Measurements from ENCODE around the gene NRCAM.

NRCAM gene

DNA sequence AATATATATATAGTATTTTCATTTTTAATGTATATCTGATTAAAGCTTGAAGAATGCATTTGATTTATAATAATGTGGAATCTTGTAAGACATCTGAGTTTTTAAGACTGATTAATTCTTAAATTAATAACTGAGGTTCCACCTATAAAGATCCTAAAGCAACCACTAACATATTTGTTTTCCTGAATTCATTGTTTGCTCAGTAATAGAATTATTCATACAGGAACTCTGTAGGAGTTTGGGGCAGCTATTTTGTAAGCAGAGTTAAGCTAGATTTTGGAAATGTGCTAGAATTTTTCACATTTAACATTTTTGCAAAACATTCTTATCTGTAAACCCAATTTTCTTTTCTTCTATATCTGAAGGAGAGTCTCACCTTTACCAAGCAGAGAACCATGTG, 88.9 kb downstream of the NRCAM start:
- ChIA-PET POLR2A (no interaction called here), CTCF (no interaction called here)
- Histone ChIP-seq H3K9me3 (ENCODE audit: control insufficient read depth, insufficient read depth, low read depth, low read length) (no peaks in the 10 kb centered on the region), H3K36me3 (ENCODE audit: control insufficient read depth in 2 of 2, insufficient read depth in 1 of 2, low read length in 2 of 2) (no peaks in the 10 kb centered on the region), H3K4me1 (ENCODE audit: control insufficient read depth, insufficient read depth, low read length) (no peaks in the 10 kb centered on the region), H3K4me3 (ENCODE audit: low read depth, low read length) (no peak overlapping the region), H3K27ac (ENCODE audit: extremely low read depth, low read depth, low read length) (no peak overlapping the region)
- TF ChIP-seq ZNF350 (tag by site-specific recombination; IDR thresholded peaks at IDR 0.05) (no peak), ZNF843 (tag by site-specific recombination; IDR thresholded peaks at IDR 0.05) (no peak), GLI2 (tag by site-specific recombination; IDR thresholded peaks at IDR 0.05; ENCODE audit: borderline replicate concordance, low read depth) (no peak), KLF1 (tag by site-specific recombination; IDR thresholded peaks at IDR 0.05) (no peak), ZBTB21 (tag by site-specific recombination; IDR thresholded peaks at IDR 0.05) (no peak), ZNF433 (tag by site-specific recombination; IDR thresholded peaks at IDR 0.05; ENCODE audit: low read depth) (no peak), GLIS1 (tag by site-specific recombination; IDR thresholded peaks at IDR 0.05) (no peak)
- TF ChIP-seq, protein P1, sequence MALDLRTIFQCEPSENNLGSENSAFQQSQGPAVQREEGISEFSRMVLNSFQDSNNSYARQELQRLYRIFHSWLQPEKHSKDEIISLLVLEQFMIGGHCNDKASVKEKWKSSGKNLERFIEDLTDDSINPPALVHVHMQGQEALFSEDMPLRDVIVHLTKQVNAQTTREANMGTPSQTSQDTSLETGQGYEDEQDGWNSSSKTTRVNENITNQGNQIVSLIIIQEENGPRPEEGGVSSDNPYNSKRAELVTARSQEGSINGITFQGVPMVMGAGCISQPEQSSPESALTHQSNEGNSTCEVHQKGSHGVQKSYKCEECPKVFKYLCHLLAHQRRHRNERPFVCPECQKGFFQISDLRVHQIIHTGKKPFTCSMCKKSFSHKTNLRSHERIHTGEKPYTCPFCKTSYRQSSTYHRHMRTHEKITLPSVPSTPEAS (tag by site-specific recombination; IDR thresholded peaks at IDR 0.05), result no peak
- TF ChIP-seq, protein P2, sequence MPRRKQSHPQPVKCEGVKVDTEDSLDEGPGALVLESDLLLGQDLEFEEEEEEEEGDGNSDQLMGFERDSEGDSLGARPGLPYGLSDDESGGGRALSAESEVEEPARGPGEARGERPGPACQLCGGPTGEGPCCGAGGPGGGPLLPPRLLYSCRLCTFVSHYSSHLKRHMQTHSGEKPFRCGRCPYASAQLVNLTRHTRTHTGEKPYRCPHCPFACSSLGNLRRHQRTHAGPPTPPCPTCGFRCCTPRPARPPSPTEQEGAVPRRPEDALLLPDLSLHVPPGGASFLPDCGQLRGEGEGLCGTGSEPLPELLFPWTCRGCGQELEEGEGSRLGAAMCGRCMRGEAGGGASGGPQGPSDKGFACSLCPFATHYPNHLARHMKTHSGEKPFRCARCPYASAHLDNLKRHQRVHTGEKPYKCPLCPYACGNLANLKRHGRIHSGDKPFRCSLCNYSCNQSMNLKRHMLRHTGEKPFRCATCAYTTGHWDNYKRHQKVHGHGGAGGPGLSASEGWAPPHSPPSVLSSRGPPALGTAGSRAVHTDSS (tag by site-specific recombination; IDR thresholded peaks at IDR 0.05), result no peak

DNA sequence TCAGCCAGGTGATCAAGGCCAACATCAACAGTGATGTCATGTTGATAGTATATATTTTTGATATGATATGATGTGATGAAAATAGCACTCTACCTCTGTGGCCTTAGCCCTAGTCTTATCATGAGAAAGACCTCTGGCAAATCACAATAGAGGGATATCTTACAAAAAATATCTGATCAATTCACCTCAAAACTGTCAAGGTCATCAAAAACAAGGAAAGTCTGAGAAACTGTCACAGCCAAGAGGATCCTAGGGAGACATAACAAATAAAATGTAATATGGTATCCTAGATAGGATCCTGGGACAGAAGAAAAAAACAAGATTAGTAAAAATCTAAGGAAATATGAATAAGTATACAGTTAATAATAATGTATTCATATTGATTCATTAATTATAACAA, 92.6 kb downstream of the NRCAM start:
- TF ChIP-seq ZNF621 (tag by site-specific recombination; IDR thresholded peaks at IDR 0.05), result no peak
- TF ChIP-seq, protein P3, sequence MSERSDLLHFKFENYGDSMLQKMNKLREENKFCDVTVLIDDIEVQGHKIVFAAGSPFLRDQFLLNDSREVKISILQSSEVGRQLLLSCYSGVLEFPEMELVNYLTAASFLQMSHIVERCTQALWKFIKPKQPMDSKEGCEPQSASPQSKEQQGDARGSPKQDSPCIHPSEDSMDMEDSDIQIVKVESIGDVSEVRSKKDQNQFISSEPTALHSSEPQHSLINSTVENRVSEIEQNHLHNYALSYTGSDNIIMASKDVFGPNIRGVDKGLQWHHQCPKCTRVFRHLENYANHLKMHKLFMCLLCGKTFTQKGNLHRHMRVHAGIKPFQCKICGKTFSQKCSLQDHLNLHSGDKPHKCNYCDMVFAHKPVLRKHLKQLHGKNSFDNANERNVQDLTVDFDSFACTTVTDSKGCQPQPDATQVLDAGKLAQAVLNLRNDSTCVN (tag by site-specific recombination; optimal IDR thresholded peaks at IDR 0.05), result no peak
- no peak for TF ChIP-seq ZNF501 (tag by site-specific recombination; IDR thresholded peaks at IDR 0.05)
- TF ChIP-seq ZNF596 (tag by site-specific recombination; IDR thresholded peaks at IDR 0.05), result no peak
- TF ChIP-seq ZNF843 (tag by site-specific recombination; IDR thresholded peaks at IDR 0.05), result no peak
- no peak for TF ChIP-seq ZNF140 (tag by site-specific recombination; IDR thresholded peaks at IDR 0.05)
- Histone ChIP-seq H3K9me3 (ENCODE audit: control insufficient read depth, insufficient read depth, low read depth, low read length) (no peaks in the 10 kb centered on the region), H3K4me3 (ENCODE audit: low read depth, low read length) (no peak overlapping the region), H3K36me3 (ENCODE audit: control insufficient read depth in 2 of 2, insufficient read depth in 1 of 2, low read length in 2 of 2) (no peaks in the 10 kb centered on the region), H3K27ac (ENCODE audit: extremely low read depth, low read depth, low read length) (no peak overlapping the region), H3K4me1 (ENCODE audit: control insufficient read depth, insufficient read depth, low read length) (no peaks in the 10 kb centered on the region)
- POLR2A ChIA-PET, result no interaction called here
- CTCF ChIA-PET, result no interaction called here

DNA sequence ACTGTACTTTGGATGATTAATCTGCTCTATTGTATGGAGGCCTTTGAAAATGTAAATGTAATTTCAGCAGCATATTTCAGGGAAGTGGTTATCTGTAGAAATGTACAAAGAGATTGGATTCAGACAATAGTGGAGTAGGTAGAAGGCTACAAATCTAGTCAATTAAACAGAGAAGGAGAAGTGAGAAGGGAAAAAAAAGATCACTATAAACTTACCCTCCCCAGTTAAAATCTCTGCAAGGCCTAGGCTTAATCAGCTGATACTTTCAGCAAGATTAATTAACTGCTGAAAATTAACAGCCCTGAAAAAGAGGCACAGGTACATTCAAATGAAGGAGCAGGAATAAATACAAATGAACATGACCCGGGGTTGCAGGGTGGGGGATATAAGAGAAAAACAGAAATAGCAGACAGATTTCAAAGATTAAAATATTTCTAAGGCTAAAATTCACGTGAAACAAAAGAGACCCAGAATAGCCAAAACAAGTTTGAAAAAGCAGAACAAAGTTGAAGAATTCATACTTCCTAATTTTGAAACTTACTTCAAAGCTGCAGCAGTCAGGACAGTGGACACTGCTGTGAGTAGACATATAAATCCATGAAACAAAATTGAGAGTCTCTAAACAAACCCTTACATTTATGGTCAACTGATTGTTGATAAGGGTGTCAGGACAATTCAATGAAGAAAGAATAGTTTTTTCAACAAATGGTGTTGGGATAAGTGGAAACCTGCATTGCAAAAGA, 96.0 kb downstream of the NRCAM start:
- H3K4me3 ChIP-seq (ENCODE audit: low read depth, low read length), result no peak overlapping the region
- no peaks in the 10 kb centered on the region for H3K9me3 ChIP-seq (ENCODE audit: control insufficient read depth, insufficient read depth, low read depth, low read length)
- TF ChIP-seq, protein P4, sequence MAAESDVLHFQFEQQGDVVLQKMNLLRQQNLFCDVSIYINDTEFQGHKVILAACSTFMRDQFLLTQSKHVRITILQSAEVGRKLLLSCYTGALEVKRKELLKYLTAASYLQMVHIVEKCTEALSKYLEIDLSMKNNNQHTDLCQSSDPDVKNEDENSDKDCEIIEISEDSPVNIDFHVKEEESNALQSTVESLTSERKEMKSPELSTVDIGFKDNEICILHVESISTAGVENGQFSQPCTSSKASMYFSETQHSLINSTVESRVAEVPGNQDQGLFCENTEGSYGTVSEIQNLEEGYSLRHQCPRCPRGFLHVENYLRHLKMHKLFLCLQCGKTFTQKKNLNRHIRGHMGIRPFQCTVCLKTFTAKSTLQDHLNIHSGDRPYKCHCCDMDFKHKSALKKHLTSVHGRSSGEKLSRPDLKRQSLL (tag by site-specific recombination; IDR thresholded peaks at IDR 0.05), result no peak
- no peak for TF ChIP-seq ZNF560 (tag by site-specific recombination; IDR thresholded peaks at IDR 0.05; ENCODE audit: borderline replicate concordance)
- TF ChIP-seq SP3 (tag by site-specific recombination; IDR thresholded peaks at IDR 0.05), result no peak
- TF ChIP-seq, protein P5, sequence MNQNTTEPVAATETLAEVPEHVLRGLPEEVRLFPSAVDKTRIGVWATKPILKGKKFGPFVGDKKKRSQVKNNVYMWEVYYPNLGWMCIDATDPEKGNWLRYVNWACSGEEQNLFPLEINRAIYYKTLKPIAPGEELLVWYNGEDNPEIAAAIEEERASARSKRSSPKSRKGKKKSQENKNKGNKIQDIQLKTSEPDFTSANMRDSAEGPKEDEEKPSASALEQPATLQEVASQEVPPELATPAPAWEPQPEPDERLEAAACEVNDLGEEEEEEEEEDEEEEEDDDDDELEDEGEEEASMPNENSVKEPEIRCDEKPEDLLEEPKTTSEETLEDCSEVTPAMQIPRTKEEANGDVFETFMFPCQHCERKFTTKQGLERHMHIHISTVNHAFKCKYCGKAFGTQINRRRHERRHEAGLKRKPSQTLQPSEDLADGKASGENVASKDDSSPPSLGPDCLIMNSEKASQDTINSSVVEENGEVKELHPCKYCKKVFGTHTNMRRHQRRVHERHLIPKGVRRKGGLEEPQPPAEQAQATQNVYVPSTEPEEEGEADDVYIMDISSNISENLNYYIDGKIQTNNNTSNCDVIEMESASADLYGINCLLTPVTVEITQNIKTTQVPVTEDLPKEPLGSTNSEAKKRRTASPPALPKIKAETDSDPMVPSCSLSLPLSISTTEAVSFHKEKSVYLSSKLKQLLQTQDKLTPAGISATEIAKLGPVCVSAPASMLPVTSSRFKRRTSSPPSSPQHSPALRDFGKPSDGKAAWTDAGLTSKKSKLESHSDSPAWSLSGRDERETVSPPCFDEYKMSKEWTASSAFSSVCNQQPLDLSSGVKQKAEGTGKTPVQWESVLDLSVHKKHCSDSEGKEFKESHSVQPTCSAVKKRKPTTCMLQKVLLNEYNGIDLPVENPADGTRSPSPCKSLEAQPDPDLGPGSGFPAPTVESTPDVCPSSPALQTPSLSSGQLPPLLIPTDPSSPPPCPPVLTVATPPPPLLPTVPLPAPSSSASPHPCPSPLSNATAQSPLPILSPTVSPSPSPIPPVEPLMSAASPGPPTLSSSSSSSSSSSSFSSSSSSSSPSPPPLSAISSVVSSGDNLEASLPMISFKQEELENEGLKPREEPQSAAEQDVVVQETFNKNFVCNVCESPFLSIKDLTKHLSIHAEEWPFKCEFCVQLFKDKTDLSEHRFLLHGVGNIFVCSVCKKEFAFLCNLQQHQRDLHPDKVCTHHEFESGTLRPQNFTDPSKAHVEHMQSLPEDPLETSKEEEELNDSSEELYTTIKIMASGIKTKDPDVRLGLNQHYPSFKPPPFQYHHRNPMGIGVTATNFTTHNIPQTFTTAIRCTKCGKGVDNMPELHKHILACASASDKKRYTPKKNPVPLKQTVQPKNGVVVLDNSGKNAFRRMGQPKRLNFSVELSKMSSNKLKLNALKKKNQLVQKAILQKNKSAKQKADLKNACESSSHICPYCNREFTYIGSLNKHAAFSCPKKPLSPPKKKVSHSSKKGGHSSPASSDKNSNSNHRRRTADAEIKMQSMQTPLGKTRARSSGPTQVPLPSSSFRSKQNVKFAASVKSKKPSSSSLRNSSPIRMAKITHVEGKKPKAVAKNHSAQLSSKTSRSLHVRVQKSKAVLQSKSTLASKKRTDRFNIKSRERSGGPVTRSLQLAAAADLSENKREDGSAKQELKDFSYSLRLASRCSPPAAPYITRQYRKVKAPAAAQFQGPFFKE (tag by site-specific recombination; IDR thresholded peaks at IDR 0.05; ENCODE audit: borderline replicate concordance), result no peak
- TF ChIP-seq ZNF623 (tag by site-specific recombination; IDR thresholded peaks at IDR 0.05), result no peak
- ChIA-PET CTCF (no interaction called here), POLR2A (no interaction called here)
- no peak overlapping the region for H3K27ac ChIP-seq (ENCODE audit: extremely low read depth, low read depth, low read length)
- H3K36me3 ChIP-seq (ENCODE audit: control insufficient read depth in 2 of 2, insufficient read depth in 1 of 2, low read length in 2 of 2), result no peaks in the 10 kb centered on the region
- H3K4me1 ChIP-seq (ENCODE audit: control insufficient read depth, insufficient read depth, low read length), result no peaks in the 10 kb centered on the region
